Right lobe of liver (tissue), 4 donors: ENCODE measurements around the gene FOSL2.

Experiments used
- POLR2A ChIP-seq: fragments of 450-650 bp; IDR thresholded peaks from one replicate; pipeline ENCODE4 v1.6.1; 2017; ENCODE audit warnings: antibody characterized with exemption, mild to moderate bottlenecking
- TF ChIP-seq, protein P1 (sequence below), 4 donors: fragments of 200-600 bp in 3 of 4; fragments of 450-650 bp in 1 of 4; IDR thresholded peaks; one replicate each; pipeline versions ENCODE4 v1.5.1 to v1.8.0; 2016 to 2022; ENCODE audit warnings: antibody characterized with exemption in 4 of 4, mild to moderate bottlenecking in 2 of 4
- donor health status: DM: no; HTN: no; CAD: no.
- donor health status: DM: no; HTN: no; CAD: no.
- donor health status: DM: no; HTN: yes; CAD: no.

DNA sequence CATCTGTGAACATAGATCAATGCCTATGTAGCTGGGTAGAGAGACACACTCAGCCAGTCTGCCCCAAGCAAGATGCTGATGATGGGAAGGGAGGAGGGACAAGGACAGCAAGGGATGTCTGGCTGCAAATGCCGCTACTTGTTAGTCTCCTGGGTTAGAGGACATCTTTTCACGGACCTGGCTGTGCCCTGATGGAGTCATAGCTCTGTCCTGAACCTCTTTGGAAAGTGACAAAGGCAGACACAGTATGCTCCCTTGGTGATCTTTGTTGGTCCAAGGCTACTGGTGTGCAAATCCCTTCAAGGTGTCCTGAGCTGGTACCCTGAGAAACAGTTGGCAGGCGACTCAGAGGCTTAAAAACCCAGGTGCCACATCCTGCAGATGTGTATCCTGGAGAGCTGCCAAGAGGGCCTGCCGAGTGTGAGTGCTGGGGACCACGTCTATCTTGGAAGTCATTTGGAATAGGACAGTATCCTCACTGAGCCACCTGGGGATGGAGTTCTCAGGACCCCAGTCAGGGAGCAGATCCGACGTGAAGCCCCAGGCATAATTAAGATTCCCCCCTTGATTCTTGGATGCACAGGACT, 10.8 kb downstream of the FOSL2 start:
- no peak for TF ChIP-seq POLR2A
- TF ChIP-seq, protein P1, sequence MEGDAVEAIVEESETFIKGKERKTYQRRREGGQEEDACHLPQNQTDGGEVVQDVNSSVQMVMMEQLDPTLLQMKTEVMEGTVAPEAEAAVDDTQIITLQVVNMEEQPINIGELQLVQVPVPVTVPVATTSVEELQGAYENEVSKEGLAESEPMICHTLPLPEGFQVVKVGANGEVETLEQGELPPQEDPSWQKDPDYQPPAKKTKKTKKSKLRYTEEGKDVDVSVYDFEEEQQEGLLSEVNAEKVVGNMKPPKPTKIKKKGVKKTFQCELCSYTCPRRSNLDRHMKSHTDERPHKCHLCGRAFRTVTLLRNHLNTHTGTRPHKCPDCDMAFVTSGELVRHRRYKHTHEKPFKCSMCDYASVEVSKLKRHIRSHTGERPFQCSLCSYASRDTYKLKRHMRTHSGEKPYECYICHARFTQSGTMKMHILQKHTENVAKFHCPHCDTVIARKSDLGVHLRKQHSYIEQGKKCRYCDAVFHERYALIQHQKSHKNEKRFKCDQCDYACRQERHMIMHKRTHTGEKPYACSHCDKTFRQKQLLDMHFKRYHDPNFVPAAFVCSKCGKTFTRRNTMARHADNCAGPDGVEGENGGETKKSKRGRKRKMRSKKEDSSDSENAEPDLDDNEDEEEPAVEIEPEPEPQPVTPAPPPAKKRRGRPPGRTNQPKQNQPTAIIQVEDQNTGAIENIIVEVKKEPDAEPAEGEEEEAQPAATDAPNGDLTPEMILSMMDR (IDR thresholded peaks at IDR 0.05), result no peak
